ENCODE data around the gene ST3GAL3.

ST3GAL3 gene

DNA sequence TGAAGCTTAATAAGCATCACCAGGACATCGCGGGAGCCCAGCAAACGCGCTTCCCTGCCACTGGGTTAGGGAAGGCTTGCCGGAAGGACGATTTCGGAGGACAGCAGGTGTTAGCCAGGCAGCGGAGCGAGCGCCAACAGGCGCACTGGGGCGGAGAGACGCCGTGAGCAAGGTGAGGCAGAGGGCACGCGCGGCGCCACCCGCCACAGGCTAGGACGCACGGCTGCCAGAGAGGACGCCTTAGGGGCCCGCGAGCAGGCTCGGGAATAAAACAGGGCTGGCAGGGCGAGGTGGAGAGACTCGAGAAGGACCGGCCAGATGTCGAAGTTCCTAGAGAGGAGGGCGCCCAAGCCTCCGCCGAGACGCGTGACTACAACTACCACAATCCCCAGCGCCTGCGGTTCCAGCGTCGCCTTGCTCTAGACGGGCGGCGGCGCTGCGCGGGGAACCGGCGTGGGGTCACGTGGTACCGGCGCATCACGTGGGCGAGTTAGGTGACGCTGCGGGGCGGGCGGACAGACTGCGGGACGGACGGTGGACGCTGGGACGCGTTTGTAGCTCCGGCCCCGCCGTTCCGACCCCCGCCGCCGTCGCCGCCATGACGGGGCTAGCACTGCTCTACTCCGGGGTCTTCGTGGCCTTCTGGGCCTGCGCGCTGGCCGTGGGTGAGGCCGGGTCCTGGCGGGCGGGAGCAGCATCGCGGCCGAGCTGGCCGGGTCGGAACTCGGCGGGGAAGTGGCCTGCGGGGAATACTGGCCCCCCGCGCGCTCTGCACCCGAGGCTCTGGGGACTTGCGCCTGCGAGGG lies 267.3 kb downstream of the ST3GAL3 start, which contains the start of gene ATP6V0B:
Gene ATP6V0B (plus strand): TSS at position 518 of the 806 bp plus-strand sequence. CDS start 81 bp downstream, at position 599.
- Histone ChIP-seq H3K9ac (ENCODE audit: low read depth, low read length) (peak within 1 kb of the TSS; percentile 83), H3K27ac (ENCODE audit: low read depth, low read length) (peak within 1 kb of the TSS; percentile 88), H3K4me1 (ENCODE audit: insufficient read depth, low read length) (peaks cover 19% of the 10 kb centered on the region; the same call in 1 of the 2 replicates), H3K27me3 (ENCODE audit: insufficient read depth, low read length) (no peaks in the 10 kb centered on the region), H3K4me3 (ENCODE audit: low read length) (peak within 1 kb of the TSS; percentile 73), H3K36me3 (ENCODE audit: insufficient read depth, low read length) (peaks cover 49% of the 10 kb centered on the region), H3K9me3 (ENCODE audit: insufficient read depth, low read depth, low read length) (no peaks in the 10 kb centered on the region)
- under 1% methylated on average over 93 of the region's 93 CpGs for WGBS

- Histone ChIP-seq H3K9me3 (ENCODE audit: insufficient read depth, low read depth, low read length) (no peaks in the 10 kb centered on the region), H3K4me1 (ENCODE audit: insufficient read depth, low read length) (peaks cover 25% of the 10 kb centered on the region; the same call in 1 of the 2 replicates), H3K27me3 (ENCODE audit: insufficient read depth, low read length) (no peaks in the 10 kb centered on the region), H3K36me3 (ENCODE audit: insufficient read depth, low read length) (peaks cover 49% of the 10 kb centered on the region), H3K27ac (ENCODE audit: low read depth, low read length) (peak overlapping the region; percentile 88), H3K9ac (ENCODE audit: low read depth, low read length) (peak overlapping the region; percentile 83), H3K4me3 (ENCODE audit: low read length) (peak overlapping the region; percentile 73)
- 2% methylated on average over 34 of the region's 34 CpGs for WGBS
Observed at GRCh38 chr1:43975249-43975961, 268.1 kb downstream of the ST3GAL3 start.

GRCh38 chr1:43976045-43976444 lies 268.7 kb downstream of the ST3GAL3 start:
- no peak overlapping the region for H3K27ac ChIP-seq (ENCODE audit: low read depth, low read length)
- peak overlapping the region; percentile 73 for H3K4me3 ChIP-seq (ENCODE audit: low read length)
- H3K9me3 ChIP-seq (ENCODE audit: insufficient read depth, low read depth, low read length): no peaks in the 10 kb centered on the region
- H3K4me1 ChIP-seq (ENCODE audit: insufficient read depth, low read length): peaks cover 20% of the 10 kb centered on the region; the same call in 1 of the 2 replicates
- H3K36me3 ChIP-seq (ENCODE audit: insufficient read depth, low read length): peaks cover 46% of the 10 kb centered on the region
- 94% methylated on average over 4 of the region's 4 CpGs for WGBS
- H3K27me3 ChIP-seq (ENCODE audit: insufficient read depth, low read length): no peaks in the 10 kb centered on the region
- H3K9ac ChIP-seq (ENCODE audit: low read depth, low read length): no peak overlapping the region

GRCh38 chr1:43976890-43977289 lies 269.6 kb downstream of the ST3GAL3 start:
- Histone ChIP-seq H3K9ac (ENCODE audit: low read depth, low read length) (no peak overlapping the region), H3K4me1 (ENCODE audit: insufficient read depth, low read length) (peaks cover 20% of the 10 kb centered on the region; the same call in 1 of the 2 replicates)

GRCh38 chr1:43977376-43978263 lies 270.3 kb downstream of the ST3GAL3 start:
- H3K4me3 ChIP-seq (ENCODE audit: low read length): peak overlapping the region; percentile 88
- H3K9me3 ChIP-seq (ENCODE audit: insufficient read depth, low read depth, low read length): no peaks in the 10 kb centered on the region
- 93% methylated on average over 8 of the region's 9 CpGs for WGBS
- peaks cover 20% of the 10 kb centered on the region; the same call in 1 of the 2 replicates for H3K4me1 ChIP-seq (ENCODE audit: insufficient read depth, low read length)
- H3K36me3 ChIP-seq (ENCODE audit: insufficient read depth, low read length): peaks cover 40% of the 10 kb centered on the region
- H3K27ac ChIP-seq (ENCODE audit: low read depth, low read length): no peak overlapping the region
- no peak overlapping the region for H3K9ac ChIP-seq (ENCODE audit: low read depth, low read length)
- no peaks in the 10 kb centered on the region for H3K27me3 ChIP-seq (ENCODE audit: insufficient read depth, low read length)

More at GRCh38 chr1:43976890-43977289, 269.6 kb downstream of the ST3GAL3 start:
- WGBS: 94% methylated on average over 8 of the region's 8 CpGs
- H3K4me3 ChIP-seq (ENCODE audit: low read length): no peak overlapping the region
- peaks cover 45% of the 10 kb centered on the region for H3K36me3 ChIP-seq (ENCODE audit: insufficient read depth, low read length)
- H3K9me3 ChIP-seq (ENCODE audit: insufficient read depth, low read depth, low read length): no peaks in the 10 kb centered on the region
- H3K27ac ChIP-seq (ENCODE audit: low read depth, low read length): no peak overlapping the region
- H3K27me3 ChIP-seq (ENCODE audit: insufficient read depth, low read length): no peaks in the 10 kb centered on the region

DNA sequence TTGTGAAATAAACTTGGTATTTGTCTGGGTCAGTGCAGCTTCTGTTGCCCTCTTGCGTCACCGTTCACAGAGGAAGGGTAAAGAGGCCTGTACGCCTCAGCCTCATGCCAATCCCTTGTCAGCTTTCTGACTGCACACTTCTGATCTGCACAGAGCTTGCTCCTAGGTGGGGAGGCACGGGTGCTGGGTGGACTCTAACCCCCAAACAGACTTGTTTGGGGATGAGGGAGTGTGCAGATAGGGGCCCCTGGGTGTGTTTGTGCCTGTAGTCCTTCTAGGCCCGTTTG lies 270.9 kb downstream of the ST3GAL3 start:
- H3K4me1 ChIP-seq (ENCODE audit: insufficient read depth, low read length): peaks cover 20% of the 10 kb centered on the region; the same call in 1 of the 2 replicates
- 84% methylated on average over 5 of the region's 5 CpGs for WGBS
- H3K27me3 ChIP-seq (ENCODE audit: insufficient read depth, low read length): no peaks in the 10 kb centered on the region
- no peak overlapping the region for H3K27ac ChIP-seq (ENCODE audit: low read depth, low read length)
- no peak overlapping the region for H3K9ac ChIP-seq (ENCODE audit: low read depth, low read length)
- no peaks in the 10 kb centered on the region for H3K9me3 ChIP-seq (ENCODE audit: insufficient read depth, low read depth, low read length)
- peaks cover 35% of the 10 kb centered on the region for H3K36me3 ChIP-seq (ENCODE audit: insufficient read depth, low read length)
- H3K4me3 ChIP-seq (ENCODE audit: low read length): peak overlapping the region; percentile 88

- H3K27me3 ChIP-seq (ENCODE audit: insufficient read depth, low read length): no peaks in the 10 kb centered on the region
- H3K9me3 ChIP-seq (ENCODE audit: insufficient read depth, low read depth, low read length): no peaks in the 10 kb centered on the region
- H3K4me1 ChIP-seq (ENCODE audit: insufficient read depth, low read length): peaks cover 19% of the 10 kb centered on the region; the same call in 1 of the 2 replicates
- peaks cover 36% of the 10 kb centered on the region for H3K36me3 ChIP-seq (ENCODE audit: insufficient read depth, low read length)
- peak within 1 kb of the TSS; percentile 88 for H3K4me3 ChIP-seq (ENCODE audit: low read length)
- H3K27ac ChIP-seq (ENCODE audit: low read depth, low read length): no peak within 1 kb of the TSS
- peak within 1 kb of the TSS; percentile 82 for H3K9ac ChIP-seq (ENCODE audit: low read depth, low read length)
- 4% methylated on average over 54 of the region's 54 CpGs for WGBS
Observed at GRCh38 chr1:43978551-43979260, 271.4 kb downstream of the ST3GAL3 start, which contains the start of gene B4GALT2. TSS of gene B4GALT2 (plus strand) at chr1:43979210. CDS start at chr1:43981161, 1,951 bp downstream.

GRCh38 chr1:43979261-43979527 lies 271.9 kb downstream of the ST3GAL3 start:
- Histone ChIP-seq H3K36me3 (ENCODE audit: insufficient read depth, low read length) (peaks cover 39% of the 10 kb centered on the region), H3K27me3 (ENCODE audit: insufficient read depth, low read length) (no peaks in the 10 kb centered on the region), H3K27ac (ENCODE audit: low read depth, low read length) (no peak overlapping the region), H3K9me3 (ENCODE audit: insufficient read depth, low read depth, low read length) (no peaks in the 10 kb centered on the region), H3K4me3 (ENCODE audit: low read length) (peak overlapping the region; percentile 88), H3K9ac (ENCODE audit: low read depth, low read length) (peak overlapping the region; percentile 77), H3K4me1 (ENCODE audit: insufficient read depth, low read length) (peaks cover 16% of the 10 kb centered on the region; the same call in 1 of the 2 replicates)
- under 1% methylated on average over 45 of the region's 45 CpGs for WGBS

DNA sequence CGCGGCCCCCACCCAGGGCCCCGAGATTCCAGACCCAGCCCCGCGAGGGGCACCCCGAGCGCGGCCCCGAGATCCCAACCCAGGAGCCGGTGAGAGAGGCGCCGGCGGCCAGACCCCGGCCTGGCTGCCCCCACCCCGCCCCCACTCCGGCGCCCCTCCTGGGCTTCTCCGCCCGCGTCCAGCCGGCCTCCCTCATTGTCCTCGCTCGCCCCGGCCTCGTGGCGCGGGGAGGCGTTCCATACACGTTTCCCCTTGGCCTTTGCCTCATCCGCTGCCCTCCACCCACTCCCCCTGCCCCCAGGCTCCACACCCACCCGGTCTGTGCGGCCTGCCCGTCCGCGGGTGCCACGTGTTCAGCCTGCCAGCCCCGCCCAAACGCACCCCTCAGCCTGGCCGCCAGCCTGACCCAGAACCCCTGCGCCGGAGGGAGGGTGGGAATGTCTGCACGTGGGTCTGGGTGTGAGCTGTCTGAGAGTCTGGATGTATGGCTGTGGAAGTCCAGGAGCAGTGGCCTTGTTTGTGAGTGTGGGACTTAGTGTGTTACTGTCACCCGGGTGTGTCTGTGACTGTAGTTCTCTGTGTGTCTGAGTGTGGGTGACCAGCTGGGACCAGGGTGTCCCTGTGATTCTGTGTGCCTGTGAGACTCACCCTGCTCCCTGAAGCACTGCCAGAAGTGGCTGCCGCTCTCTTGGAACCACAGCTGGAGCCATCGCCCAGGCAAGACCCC lies 272.4 kb downstream of the ST3GAL3 start:
- Histone ChIP-seq H3K36me3 (ENCODE audit: insufficient read depth, low read length) (peaks cover 44% of the 10 kb centered on the region), H3K9ac (ENCODE audit: low read depth, low read length) (peak overlapping the region; percentile 77), H3K27ac (ENCODE audit: low read depth, low read length) (no peak overlapping the region), H3K4me3 (ENCODE audit: low read length) (peak overlapping the region; percentile 88), H3K9me3 (ENCODE audit: insufficient read depth, low read depth, low read length) (no peaks in the 10 kb centered on the region), H3K27me3 (ENCODE audit: insufficient read depth, low read length) (no peaks in the 10 kb centered on the region), H3K4me1 (ENCODE audit: insufficient read depth, low read length) (peaks cover 16% of the 10 kb centered on the region; the same call in 1 of the 2 replicates)
- WGBS: 4% methylated on average over 45 of the region's 45 CpGs
